SK-N-SH (cell line): ENCODE results near the gene CDH13. TPM values are rescaled to one million over a fixed set of nuclear protein-coding genes. Genes with fewer than 3 reads are reported as not detected.
A peak's percentile ranks its signal among the peaks of the same experiment; 100 is the strongest.

Source experiments
- CTCF ChIA-PET: fragments of 300-600, 350-600 bp; formaldehyde crosslinking; extraction: SDS; loops from one replicate; lab custom pipeline; 2021; lab: Yijun Ruan, JAX
- POLR2A ChIA-PET: fragments of 350-600 bp; sonication (Branson Sonifier 250); formaldehyde crosslinking; extraction: SDS; loops from one replicate; lab custom pipeline; 2020; ENCODE audit warnings: antibody characterized with exemption, inconsistent platforms; lab: Yijun Ruan, JAX
- DNase-seq: peaks from one replicate; pipeline ENCODE4 v3.0.0; 2012
- H2AFZ ChIP-seq: fragments of 200-600 bp; sonication (generic); 2 replicates; pipeline ENCODE4 v1.8.1; 2016; ENCODE audit warnings: antibody characterized with exemption, mild to moderate bottlenecking, low read depth
- H3F3A ChIP-seq: fragments of 200-600 bp; sonication (generic); replicated peaks from 2 replicates; pipeline ENCODE3; 2016; ENCODE audit warnings: antibody characterized with exemption, mild to moderate bottlenecking; ENCODE audit not compliant: insufficient read depth
- H3K27ac ChIP-seq, 2 experiments: fragments of 200-500 bp in 1 of 2; fragments of 200-600 bp in 1 of 2; sonication (Bioruptor generic) in 1 of 2; sonication (generic), shearing (Covaris generic) in 1 of 2; 2 replicates each; pipeline versions ENCODE4 v1.5.1 to v1.6.1; 2014 to 2016; ENCODE audit warnings: low read depth in 2 of 2, inconsistent platforms in 1 of 2, low read length in 1 of 2, mild to moderate bottlenecking in 1 of 2, mixed read lengths in 1 of 2
- H3K27me3 ChIP-seq: fragments of 200-600 bp; sonication (generic), shearing (Covaris generic); 2 replicates; pipeline ENCODE4 v1.6.1; 2016; ENCODE audit warnings: mixed run types; ENCODE audit not compliant: insufficient read depth
- H3K36me3 ChIP-seq, 2 experiments: fragments of 200-500 bp in 1 of 2; fragments of 200-600 bp in 1 of 2; sonication (Bioruptor generic) in 1 of 2; sonication (generic) in 1 of 2; replicated peaks in 1 of 2; 2 replicates each; pipeline versions ENCODE3 to v1.5.1; 2014 to 2016; ENCODE audit warnings: low read length in 1 of 2, mild to moderate bottlenecking in 1 of 2; ENCODE audit not compliant: insufficient read depth in 2 of 2, control insufficient read depth in 1 of 2
- H3K4me1 ChIP-seq, 2 experiments: fragments of 200-500 bp in 1 of 2; fragments of 200-600 bp in 1 of 2; sonication (Bioruptor generic) in 1 of 2; sonication (generic), shearing (Covaris generic) in 1 of 2; 2 replicates each; pipeline versions ENCODE4 v1.5.1 to v1.6.1; 2014 to 2016; ENCODE audit warnings: low read depth in 1 of 2, low read length in 1 of 2, mixed run types in 1 of 2; ENCODE audit not compliant: insufficient read depth in 2 of 2, control insufficient read depth in 1 of 2
- H3K4me2 ChIP-seq: fragments of 200-600 bp; sonication (generic), shearing (Covaris generic); 2 replicates; pipeline ENCODE4 v1.6.1; 2017; ENCODE audit warnings: mixed run types
- H3K4me3 ChIP-seq, 2 experiments: fragments of 200-500 bp in 1 of 2; fragments of 200-600 bp in 1 of 2; sonication (Bioruptor generic) in 1 of 2; sonication (generic), shearing (Covaris generic) in 1 of 2; 2 replicates each; pipeline versions ENCODE4 v1.5.1 to v1.8.1; 2014 to 2016; ENCODE audit warnings: low read depth in 2 of 2, inconsistent platforms in 1 of 2, low read length in 1 of 2, mild to moderate bottlenecking in 1 of 2, mixed read lengths in 1 of 2, moderate library complexity in 1 of 2
- H3K79me2 ChIP-seq: fragments of 200-600 bp; sonication (generic); 2 replicates; pipeline ENCODE4 v1.8.1; 2017; ENCODE audit warnings: mild to moderate bottlenecking; ENCODE audit not compliant: insufficient read depth
- H3K9ac ChIP-seq: fragments of 200-600 bp; sonication (generic); 2 replicates; pipeline ENCODE4 v1.6.1; 2017; ENCODE audit warnings: mixed run types
- H3K9me2 ChIP-seq: fragments of 200-600 bp; sonication (generic); 2 replicates; pipeline ENCODE4 v1.6.1; 2017; ENCODE audit warnings: mixed run types
- H3K9me3 ChIP-seq: fragments of 200-600 bp; sonication (generic); 2 replicates; pipeline ENCODE4 v1.6.1; 2017; ENCODE audit warnings: mixed run types, mild to moderate bottlenecking, moderate library complexity
- H4K20me1 ChIP-seq: fragments of 200-600 bp; sonication (generic); 2 replicates; pipeline ENCODE4 v1.6.1; 2017; ENCODE audit warnings: mild to moderate bottlenecking, mixed run types; ENCODE audit not compliant: insufficient read depth
- ELF1 ChIP-seq: IDR thresholded peaks from 2 replicates; pipeline ENCODE4 v1.4.0; 2012
- EZH2phosphoT487 ChIP-seq: fragments of 200-600 bp; sonication (generic); IDR thresholded peaks from 2 replicates; pipeline ENCODE4 v1.6.1; 2017; ENCODE audit warnings: low read depth, mixed run types, mild to moderate bottlenecking, antibody characterized with exemption, moderate library complexity, borderline replicate concordance
- FOSL2 ChIP-seq: IDR thresholded peaks from 2 replicates; pipeline ENCODE4 v1.4.0; 2012; ENCODE audit warnings: low read depth, mild to moderate bottlenecking, moderate library complexity, borderline replicate concordance
- FOXJ3 ChIP-seq: sonication (generic); formaldehyde crosslinking; IDR thresholded peaks from 2 replicates; pipeline ENCODE4 v1.5.1; 2020; ENCODE audit warnings: mild to moderate bottlenecking, missing genetic modification reagents
- GABPA ChIP-seq: IDR thresholded peaks from 2 replicates; pipeline ENCODE4 v1.4.0; 2012; ENCODE audit warnings: low read depth, mild to moderate bottlenecking
- GATA2 ChIP-seq: sonication (generic); formaldehyde crosslinking; IDR thresholded peaks from 2 replicates; pipeline ENCODE4 v1.5.0; 2020; ENCODE audit warnings: mild to moderate bottlenecking, missing genetic modification reagents
- IRF3 ChIP-seq: fragments of 150-350 bp; IDR thresholded peaks from 2 replicates; pipeline ENCODE4 v1.6.1; 2016; ENCODE audit warnings: mild to moderate bottlenecking, low read depth, low read length
- JUND ChIP-seq: IDR thresholded peaks from 2 replicates; pipeline ENCODE4 v1.4.0; 2012
- MEF2A ChIP-seq: IDR thresholded peaks from 2 replicates; pipeline ENCODE4 v1.4.0; 2012; ENCODE audit warnings: low read depth, borderline replicate concordance
- MXI1 ChIP-seq: IDR thresholded peaks from 2 replicates; pipeline ENCODE4 v1.6.1; 2012; ENCODE audit warnings: mild to moderate bottlenecking, low read depth, low read length, improper control_type of control experiment
- NRF1 ChIP-seq: IDR thresholded peaks from 2 replicates; pipeline ENCODE4 v1.6.1; 2012; ENCODE audit warnings: low read depth, mild to moderate bottlenecking, low read length
- POLR2AphosphoS5 ChIP-seq: IDR thresholded peaks from 2 replicates; pipeline ENCODE4 v1.6.1; 2012; ENCODE audit warnings: low read depth, low read length
- RAD21 ChIP-seq: IDR thresholded peaks from 2 replicates; pipeline ENCODE4 v1.6.1; 2012; ENCODE audit warnings: mild to moderate bottlenecking, low read length
- RFX5 ChIP-seq: IDR thresholded peaks from 2 replicates; pipeline ENCODE4 v1.6.1; 2012; ENCODE audit warnings: mild to moderate bottlenecking, improper control_type of control experiment, low read length
- RXRA ChIP-seq: IDR thresholded peaks from 2 replicates; pipeline ENCODE4 v1.4.0; 2012; ENCODE audit warnings: low read depth, mild to moderate bottlenecking, borderline replicate concordance
- SIN3A ChIP-seq: IDR thresholded peaks from 2 replicates; pipeline ENCODE4 v1.6.1; 2012; ENCODE audit warnings: low read depth, mild to moderate bottlenecking, low read length, moderate library complexity, borderline replicate concordance
- TAF1 ChIP-seq: IDR thresholded peaks from 2 replicates; pipeline ENCODE4 v1.6.1; 2012; ENCODE audit warnings: low read depth, mild to moderate bottlenecking, low read length, moderate library complexity, borderline replicate concordance
- TCF12 ChIP-seq: IDR thresholded peaks from 2 replicates; pipeline ENCODE4 v1.4.0; 2012
- YY1 ChIP-seq: IDR thresholded peaks from 2 replicates; pipeline ENCODE4 v1.4.0; 2012; ENCODE audit warnings: low read depth, mild to moderate bottlenecking
- WGBS: methylation state at CpG from one replicate; pipeline ENCODE4 v1.1.6; 2017; ENCODE audit warnings: low lambda C conversion rate; 5-methylcytosine and 5-hydroxymethylcytosine counted together
- polyA plus RNA-seq, 3 experiments: library from polyadenylated mRNA; depleted of rRNA; stranded (reverse); fragments of >200 nt; gene quantifications; 2 replicates each; pipeline ENCODE4 v1.2.3, GENCODE V29; 2012
- TF ChIP-seq, protein P1 (sequence below): IDR thresholded peaks from 2 replicates; pipeline ENCODE4 v1.4.0; 2012; ENCODE audit warnings: low read depth, borderline replicate concordance
- TF ChIP-seq, protein P2 (sequence below): IDR thresholded peaks from 2 replicates; pipeline ENCODE4 v1.4.0; 2012; ENCODE audit warnings: low read depth, borderline replicate concordance
- TF ChIP-seq, protein P3 (sequence below): IDR thresholded peaks from 2 replicates; pipeline ENCODE4; 2012
- TF ChIP-seq, protein P4 (sequence below): IDR thresholded peaks from 2 replicates; pipeline ENCODE4 v1.4.0; 2012; ENCODE audit warnings: low read depth

Gene CDH13
- polyA plus RNA-seq, 1 of the 3 experiments (the other 2 are of a cell fraction), result 93.0 TPM

DNA sequence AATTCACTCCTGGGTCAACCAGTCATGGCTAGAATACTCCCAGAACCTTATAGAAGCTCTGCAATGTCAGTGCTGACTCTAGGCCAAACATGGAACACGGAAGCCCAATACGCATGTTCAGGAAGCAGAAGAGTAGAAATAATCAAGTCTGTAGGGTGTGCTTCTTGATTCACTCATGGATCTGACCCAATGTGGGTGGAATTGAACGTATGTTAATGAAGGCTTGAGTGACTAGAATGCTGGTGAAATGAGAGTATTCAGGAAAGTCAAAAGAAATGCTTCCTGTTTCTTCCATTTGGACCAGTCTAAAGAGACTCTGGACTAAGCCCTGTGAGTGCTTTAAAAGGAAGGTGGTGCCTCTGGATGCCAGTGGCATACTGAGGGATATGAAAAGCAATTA is 395.0 kb downstream of the CDH13 start:
- no peak overlapping the region for H2AFZ ChIP-seq
- H3K79me2 ChIP-seq, result no peaks in the 10 kb centered on the region
- H3K27me3 ChIP-seq, result no peaks in the 10 kb centered on the region
- CTCF ChIA-PET, result no interaction called here
- no peak overlapping the region for H3K4me3 ChIP-seq
- 66% methylated on average over 3 of the region's 3 CpGs for WGBS
- TF ChIP-seq NRF1, result no peak
- no peak for TF ChIP-seq FOXJ3 (CRISPR knock-in tag)
- TF ChIP-seq TCF12, result no peak
- TF ChIP-seq TAF1, result no peak
- TF ChIP-seq, protein P1, sequence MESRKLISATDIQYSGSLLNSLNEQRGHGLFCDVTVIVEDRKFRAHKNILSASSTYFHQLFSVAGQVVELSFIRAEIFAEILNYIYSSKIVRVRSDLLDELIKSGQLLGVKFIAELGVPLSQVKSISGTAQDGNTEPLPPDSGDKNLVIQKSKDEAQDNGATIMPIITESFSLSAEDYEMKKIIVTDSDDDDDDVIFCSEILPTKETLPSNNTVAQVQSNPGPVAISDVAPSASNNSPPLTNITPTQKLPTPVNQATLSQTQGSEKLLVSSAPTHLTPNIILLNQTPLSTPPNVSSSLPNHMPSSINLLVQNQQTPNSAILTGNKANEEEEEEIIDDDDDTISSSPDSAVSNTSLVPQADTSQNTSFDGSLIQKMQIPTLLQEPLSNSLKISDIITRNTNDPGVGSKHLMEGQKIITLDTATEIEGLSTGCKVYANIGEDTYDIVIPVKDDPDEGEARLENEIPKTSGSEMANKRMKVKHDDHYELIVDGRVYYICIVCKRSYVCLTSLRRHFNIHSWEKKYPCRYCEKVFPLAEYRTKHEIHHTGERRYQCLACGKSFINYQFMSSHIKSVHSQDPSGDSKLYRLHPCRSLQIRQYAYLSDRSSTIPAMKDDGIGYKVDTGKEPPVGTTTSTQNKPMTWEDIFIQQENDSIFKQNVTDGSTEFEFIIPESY, result no peak
- no peak for TF ChIP-seq EZH2phosphoT487
- no peak for TF ChIP-seq GABPA
- H3F3A ChIP-seq, result no peaks in the 10 kb centered on the region
- DNase-seq, result no peak
- H3K4me1 ChIP-seq, result no peaks in the 10 kb centered on the region
- H3K9me3 ChIP-seq, result no peaks in the 10 kb centered on the region
- no peak overlapping the region for H3K27ac ChIP-seq
- H4K20me1 ChIP-seq, result no peaks in the 10 kb centered on the region
- no peak overlapping the region for H3K9ac ChIP-seq
- no peak overlapping the region for H3K4me2 ChIP-seq
- POLR2A ChIA-PET, result no interaction called here
- no peaks in the 10 kb centered on the region for H3K9me2 ChIP-seq
- H3K36me3 ChIP-seq, result no peaks in the 10 kb centered on the region

- Histone ChIP-seq H3K4me2 (no peak overlapping the region), H3K27me3 (no peaks in the 10 kb centered on the region)
- TF ChIP-seq TCF12 (no peak), MEF2A (no peak), JUND (no peak), RAD21 (no peak), ELF1 (no peak), POLR2AphosphoS5 (no peak), IRF3 (no peak), SIN3A (no peak), MXI1 (no peak), RFX5 (no peak), FOXJ3 (CRISPR knock-in tag) (no peak), YY1 (no peak), FOSL2 (no peak), GATA2 (CRISPR knock-in tag) (no peak), RXRA (no peak)
- TF ChIP-seq, protein P2, sequence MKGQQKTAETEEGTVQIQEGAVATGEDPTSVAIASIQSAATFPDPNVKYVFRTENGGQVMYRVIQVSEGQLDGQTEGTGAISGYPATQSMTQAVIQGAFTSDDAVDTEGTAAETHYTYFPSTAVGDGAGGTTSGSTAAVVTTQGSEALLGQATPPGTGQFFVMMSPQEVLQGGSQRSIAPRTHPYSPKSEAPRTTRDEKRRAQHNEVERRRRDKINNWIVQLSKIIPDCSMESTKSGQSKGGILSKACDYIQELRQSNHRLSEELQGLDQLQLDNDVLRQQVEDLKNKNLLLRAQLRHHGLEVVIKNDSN, result no peak
- TF ChIP-seq, protein P3, sequence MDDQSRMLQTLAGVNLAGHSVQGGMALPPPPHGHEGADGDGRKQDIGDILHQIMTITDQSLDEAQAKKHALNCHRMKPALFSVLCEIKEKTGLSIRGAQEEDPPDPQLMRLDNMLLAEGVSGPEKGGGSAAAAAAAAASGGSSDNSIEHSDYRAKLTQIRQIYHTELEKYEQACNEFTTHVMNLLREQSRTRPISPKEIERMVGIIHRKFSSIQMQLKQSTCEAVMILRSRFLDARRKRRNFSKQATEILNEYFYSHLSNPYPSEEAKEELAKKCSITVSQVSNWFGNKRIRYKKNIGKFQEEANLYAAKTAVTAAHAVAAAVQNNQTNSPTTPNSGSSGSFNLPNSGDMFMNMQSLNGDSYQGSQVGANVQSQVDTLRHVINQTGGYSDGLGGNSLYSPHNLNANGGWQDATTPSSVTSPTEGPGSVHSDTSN, result no peak
- TF ChIP-seq, protein P1, result no peak
- TF ChIP-seq, protein P4, sequence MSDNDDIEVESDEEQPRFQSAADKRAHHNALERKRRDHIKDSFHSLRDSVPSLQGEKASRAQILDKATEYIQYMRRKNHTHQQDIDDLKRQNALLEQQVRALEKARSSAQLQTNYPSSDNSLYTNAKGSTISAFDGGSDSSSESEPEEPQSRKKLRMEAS, result no peak
- TF ChIP-seq, all 33 proteins: peak for 0
- POLR2A ChIA-PET, result no interaction called here
- H2AFZ ChIP-seq, result peak overlapping the region; percentile 35; the same call in 1 of the 2 replicates
- DNase-seq, result no peak
- WGBS, result 18% methylated on average over 4 of the region's 4 CpGs
- no peaks in the 10 kb centered on the region for H3K9me3 ChIP-seq
- no peaks in the 10 kb centered on the region for H3K79me2 ChIP-seq
- H3K9me2 ChIP-seq, result no peaks in the 10 kb centered on the region
- no peak overlapping the region for H3K4me3 ChIP-seq
- no peaks in the 10 kb centered on the region for H4K20me1 ChIP-seq
- CTCF ChIA-PET, result no interaction called here
- no peaks in the 10 kb centered on the region for H3K4me1 ChIP-seq
- peak overlapping the region in 1 of 2 experiments; percentile 25; a peak in 1 of 4 replicates for H3K27ac ChIP-seq
- H3K36me3 ChIP-seq, result no peaks in the 10 kb centered on the region
- H3F3A ChIP-seq, result no peaks in the 10 kb centered on the region
- no peak overlapping the region for H3K9ac ChIP-seq
Measured at GRCh38 chr16:83023011-83023410, 396.2 kb downstream of the CDH13 start.
